NCI-H526 treated with DMSO at 0.1 percent for 48 hours (cell line): ENCODE results near the gene E2F7.
A peak's percentile ranks its signal among the peaks of the same experiment; 100 is the strongest.
"Not testable (repeated sequence)": the region's sequence is repeated elsewhere in the genome, so short reads cannot be mapped to it uniquely, and the experiment has no call there.

ENCODE experiments used
- DNase-seq: peaks from one replicate; lab custom pipeline; 2025; lab: John Stamatoyannopoulos, UW

E2F7 gene

GRCh38 chr12:77065361-77066204, at the start of gene E2F7:
TSS of gene E2F7 (minus strand) at chr12:77065569. CDS start at chr12:77064635, 934 bp downstream.
- peak; percentile 93 for DNase-seq

- DNase-seq, result no peak
These were observed 48.6 kb upstream of the E2F7 start for GRCh38 chr12:77113971-77114370.

GRCh38 chr12:77108707-77109106, 43.3 kb upstream of the E2F7 start:
- no peak for DNase-seq

- no peak for DNase-seq
These were observed 41.8 kb upstream of the E2F7 start for GRCh38 chr12:77107121-77107520.

- no peak for DNase-seq
These were observed 39.4 kb upstream of the E2F7 start for GRCh38 chr12:77104792-77105191.

GRCh38 chr12:77104286-77104685, 38.9 kb upstream of the E2F7 start:
- DNase-seq, result no peak

GRCh38 chr12:77102691-77103090, 37.3 kb upstream of the E2F7 start:
- no peak for DNase-seq

- DNase-seq, result no peak
These were observed 36.8 kb upstream of the E2F7 start for GRCh38 chr12:77102123-77102522.

GRCh38 chr12:77099799-77100198, 34.4 kb upstream of the E2F7 start:
- no peak for DNase-seq

GRCh38 chr12:77097846-77098245, 32.5 kb upstream of the E2F7 start:
- DNase-seq, result no peak

GRCh38 chr12:77092227-77092626, 26.9 kb upstream of the E2F7 start:
- DNase-seq, result not testable (repeated sequence)

GRCh38 chr12:77089686-77090220, 24.4 kb upstream of the E2F7 start:
- DNase-seq, result no peak

- no peak for DNase-seq
These were observed 22.1 kb upstream of the E2F7 start for GRCh38 chr12:77087427-77087826.

- no peak for DNase-seq
These were observed 16.7 kb upstream of the E2F7 start for GRCh38 chr12:77082021-77082420.

GRCh38 chr12:77079631-77080030, 14.3 kb upstream of the E2F7 start:
- DNase-seq, result no peak

- no peak for DNase-seq
These were observed 12.9 kb upstream of the E2F7 start for GRCh38 chr12:77078231-77078630.

GRCh38 chr12:77076886-77077285, 11.5 kb upstream of the E2F7 start:
- no peak for DNase-seq

GRCh38 chr12:77073894-77074293, 8.5 kb upstream of the E2F7 start:
- DNase-seq, result not testable (repeated sequence)

- no peak for DNase-seq
These were observed 7.6 kb upstream of the E2F7 start for GRCh38 chr12:77072833-77073495.

- no peak for DNase-seq
These were observed 5.6 kb upstream of the E2F7 start for GRCh38 chr12:77070800-77071449.

GRCh38 chr12:77070382-77070781, 5.0 kb upstream of the E2F7 start:
- no peak for DNase-seq

- DNase-seq, result peak; percentile 47
These were observed 441 bp downstream of the E2F7 start for GRCh38 chr12:77064896-77065360.
